ENCODE measurements around the gene MST1. TPM values are rescaled to one million over a fixed set of nuclear protein-coding genes. Genes with fewer than 3 reads are reported as not detected.

Gene MST1
- total and polyA plus RNA-seq, 9 of the 15 experiments (the other 6 are each of a cell fraction or from before 2014, with no cell fraction given): 0.08 to 1.8 (median 0.40) TPM

- 0 out of 2 replicates have a peak, but pooled peaks have one; percentile 2 for TF ChIP-seq ATF6 (CRISPR knock-in tag; IDR thresholded peaks at IDR 0.05)
- TF ChIP-seq E2F6 (IDR thresholded peaks at IDR 0.05; ENCODE audit: borderline replicate concordance in 1 of 2, extremely low read depth in 1 of 2, insufficient read depth in 1 of 2, insufficient read length in 1 of 2, low read depth in 1 of 2, low read length in 1 of 2, poor library complexity in 1 of 2, severe bottlenecking in 1 of 2): peak in 1 of 2 experiments; percentile 18
- no peak for TF ChIP-seq CBX5 (IDR thresholded peaks at IDR 0.05; ENCODE audit: borderline replicate concordance, low read depth)
- no peak for TF ChIP-seq PHF20 (IDR thresholded peaks at IDR 0.05; ENCODE audit: partially characterized antibody)
- TF ChIP-seq PCBP2 (IDR thresholded peaks at IDR 0.05; ENCODE audit: low read depth, low read length, poor library complexity, severe bottlenecking): no peak
- 0 out of 2 replicates have a peak, but pooled peaks have one; percentile 21 for TF ChIP-seq KAT7 (CRISPR knock-in tag; IDR thresholded peaks at IDR 0.05; ENCODE audit: borderline replicate concordance)
- no peak for TF ChIP-seq SRSF9 (IDR thresholded peaks at IDR 0.05; ENCODE audit: borderline replicate concordance, low read depth, low read length)
- TF ChIP-seq AFF4 (CRISPR knock-in tag; IDR thresholded peaks at IDR 0.05): 0 out of 2 replicates have a peak, but pooled peaks have one; percentile 8
- TF ChIP-seq ZNF133 (CRISPR knock-in tag; IDR thresholded peaks at IDR 0.05): no peak
- TF ChIP-seq SMARCA5 (IDR thresholded peaks at IDR 0.05): no peak
- no peak for TF ChIP-seq TRIM24 (IDR thresholded peaks at IDR 0.05)
- TF ChIP-seq SRSF7 (optimal IDR thresholded peaks at IDR 0.05; ENCODE audit: low read depth, low read length): no peak
- TF ChIP-seq, protein P1, sequence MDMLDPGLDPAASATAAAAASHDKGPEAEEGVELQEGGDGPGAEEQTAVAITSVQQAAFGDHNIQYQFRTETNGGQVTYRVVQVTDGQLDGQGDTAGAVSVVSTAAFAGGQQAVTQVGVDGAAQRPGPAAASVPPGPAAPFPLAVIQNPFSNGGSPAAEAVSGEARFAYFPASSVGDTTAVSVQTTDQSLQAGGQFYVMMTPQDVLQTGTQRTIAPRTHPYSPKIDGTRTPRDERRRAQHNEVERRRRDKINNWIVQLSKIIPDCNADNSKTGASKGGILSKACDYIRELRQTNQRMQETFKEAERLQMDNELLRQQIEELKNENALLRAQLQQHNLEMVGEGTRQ (CRISPR knock-in tag; IDR thresholded peaks at IDR 0.05): peak; percentile 78
- TF ChIP-seq MAX (CRISPR knock-in tag; IDR thresholded peaks at IDR 0.05): peak; percentile 6; the same call in 1 of the 2 replicates
- TF ChIP-seq RNF2 (IDR thresholded peaks at IDR 0.05): no peak
- TF ChIP-seq SPI1 (IDR thresholded peaks at IDR 0.05; ENCODE audit: borderline replicate concordance, low read depth, low read length): no peak
- TF ChIP-seq ZC3H11A (IDR thresholded peaks at IDR 0.05; ENCODE audit: low read depth, low read length): no peak
- no peak for TF ChIP-seq CCAR2 (IDR thresholded peaks at IDR 0.05; ENCODE audit: low read depth, low read length)
- no peak for TF ChIP-seq TBP (optimal IDR thresholded peaks at IDR 0.05; ENCODE audit: low read depth, low read length)
- no peak for TF ChIP-seq BCL6 (CRISPR knock-in tag; IDR thresholded peaks at IDR 0.05)
- TF ChIP-seq KAT2B (IDR thresholded peaks at IDR 0.05; ENCODE audit: low read depth, low read length): no peak
Measured at GRCh38 chr3:49723296-49723627, 34.0 kb upstream of the MST1 start (continued).
